ENCODE data around the gene CERS1.

CERS1 gene

DNA sequence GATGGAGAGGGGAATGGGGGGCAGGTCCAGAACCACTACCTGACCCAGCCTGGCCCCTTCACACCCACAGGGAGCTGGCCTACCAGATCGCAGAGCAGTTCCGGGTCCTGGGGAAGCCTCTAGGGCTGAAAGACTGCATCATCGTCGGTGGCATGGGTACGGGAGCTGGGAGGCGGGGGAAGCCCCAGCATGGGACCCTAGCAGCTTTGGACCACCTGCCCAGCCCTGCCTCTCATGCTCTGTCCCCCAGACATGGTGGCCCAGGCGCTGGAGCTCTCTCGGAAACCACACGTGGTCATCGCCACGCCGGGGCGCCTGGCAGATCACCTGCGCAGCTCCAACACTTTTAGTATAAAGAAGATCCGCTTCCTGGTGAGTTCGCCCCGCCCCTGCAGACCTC is 25.6 kb upstream of the CERS1 start:
- Histone ChIP-seq H3K4me2 (ENCODE audit: insufficient read depth, low read length) (peak overlapping the region; percentile 70; the same call in 1 of the 2 replicates), H3K4me1 (ENCODE audit: insufficient read depth, low read length) (peaks cover 36% of the 10 kb centered on the region), H3K9me3 (ENCODE audit: insufficient read depth, low read length, severe bottlenecking) (no peaks in the 10 kb centered on the region), H3K9ac (ENCODE audit: low read depth, low read length) (no peak overlapping the region), H3K4me3 (ENCODE audit: low read depth in 1 of 2, low read length in 2 of 2) (peak overlapping the region in 1 of 2 experiments; percentile 15; a peak in 1 of 4 replicates), H4K20me1 (ENCODE audit: insufficient read depth, low read length) (peaks cover 14% of the 10 kb centered on the region; the same call in 1 of the 2 replicates), H2AFZ (ENCODE audit: low read depth, low read length) (no peak overlapping the region), H3K79me2 (ENCODE audit: insufficient read depth, low read length) (peaks cover 45% of the 10 kb centered on the region), H3K27ac (ENCODE audit: low read length) (no peak overlapping the region), H3K36me3 (ENCODE audit: insufficient read depth, low read length) (peaks cover 45% of the 10 kb centered on the region), H3K27me3 (ENCODE audit: insufficient read depth, low read length, poor library complexity) (no peaks in the 10 kb centered on the region)
- ATAC-seq (ENCODE audit: insufficient read depth, low read depth) (no peak), DNase-seq (no peak)
- TF ChIP-seq EZH2 (IDR thresholded peaks at IDR 0.05; ENCODE audit: borderline replicate concordance, low read depth, low read length, severe bottlenecking): no peak
- TF ChIP-seq, protein P1, sequence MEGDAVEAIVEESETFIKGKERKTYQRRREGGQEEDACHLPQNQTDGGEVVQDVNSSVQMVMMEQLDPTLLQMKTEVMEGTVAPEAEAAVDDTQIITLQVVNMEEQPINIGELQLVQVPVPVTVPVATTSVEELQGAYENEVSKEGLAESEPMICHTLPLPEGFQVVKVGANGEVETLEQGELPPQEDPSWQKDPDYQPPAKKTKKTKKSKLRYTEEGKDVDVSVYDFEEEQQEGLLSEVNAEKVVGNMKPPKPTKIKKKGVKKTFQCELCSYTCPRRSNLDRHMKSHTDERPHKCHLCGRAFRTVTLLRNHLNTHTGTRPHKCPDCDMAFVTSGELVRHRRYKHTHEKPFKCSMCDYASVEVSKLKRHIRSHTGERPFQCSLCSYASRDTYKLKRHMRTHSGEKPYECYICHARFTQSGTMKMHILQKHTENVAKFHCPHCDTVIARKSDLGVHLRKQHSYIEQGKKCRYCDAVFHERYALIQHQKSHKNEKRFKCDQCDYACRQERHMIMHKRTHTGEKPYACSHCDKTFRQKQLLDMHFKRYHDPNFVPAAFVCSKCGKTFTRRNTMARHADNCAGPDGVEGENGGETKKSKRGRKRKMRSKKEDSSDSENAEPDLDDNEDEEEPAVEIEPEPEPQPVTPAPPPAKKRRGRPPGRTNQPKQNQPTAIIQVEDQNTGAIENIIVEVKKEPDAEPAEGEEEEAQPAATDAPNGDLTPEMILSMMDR (IDR thresholded peaks at IDR 0.05; ENCODE audit: borderline replicate concordance, extremely low read depth, low read length, poor library complexity, severe bottlenecking): no peak

DNA sequence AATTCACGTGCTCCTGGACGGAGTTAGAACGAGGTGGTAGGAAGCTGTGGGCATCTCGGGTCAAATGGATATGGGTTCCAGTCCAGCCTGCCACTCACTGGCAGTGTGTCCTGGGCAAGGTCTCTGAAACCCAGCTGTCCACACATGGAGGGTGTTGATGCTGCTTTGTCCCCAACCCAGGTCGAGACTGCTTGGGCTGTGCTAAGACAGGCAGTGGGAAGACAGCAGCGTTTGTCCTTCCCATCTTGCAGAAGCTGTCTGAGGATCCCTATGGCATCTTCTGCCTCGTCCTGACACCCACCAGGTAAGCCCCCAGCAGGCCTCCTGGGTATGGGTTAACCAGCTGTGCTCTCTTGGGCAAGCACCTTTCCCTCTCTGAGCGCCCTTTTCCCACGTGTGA is 24.4 kb upstream of the CERS1 start:
- no peak for TF ChIP-seq EZH2 (IDR thresholded peaks at IDR 0.05; ENCODE audit: borderline replicate concordance, low read depth, low read length, severe bottlenecking)
- TF ChIP-seq, protein P1 (IDR thresholded peaks at IDR 0.05; ENCODE audit: borderline replicate concordance, extremely low read depth, low read length, poor library complexity, severe bottlenecking): no peak
- DNase-seq (no peak), ATAC-seq (ENCODE audit: insufficient read depth, low read depth) (no peak)
- Histone ChIP-seq H3K79me2 (ENCODE audit: insufficient read depth, low read length) (peaks cover 57% of the 10 kb centered on the region), H3K4me1 (ENCODE audit: insufficient read depth, low read length) (peaks cover 40% of the 10 kb centered on the region), H3K4me3 (ENCODE audit: low read depth in 1 of 2, low read length in 2 of 2) (peak overlapping the region; percentile 78 to 87; a peak in 3 of 4 replicates), H3K9me3 (ENCODE audit: insufficient read depth, low read length, severe bottlenecking) (no peaks in the 10 kb centered on the region), H2AFZ (ENCODE audit: low read depth, low read length) (no peak overlapping the region), H3K27ac (ENCODE audit: low read length) (peak overlapping the region; percentile 70), H3K36me3 (ENCODE audit: insufficient read depth, low read length) (peaks cover 39% of the 10 kb centered on the region), H3K27me3 (ENCODE audit: insufficient read depth, low read length, poor library complexity) (no peaks in the 10 kb centered on the region), H3K4me2 (ENCODE audit: insufficient read depth, low read length) (peak overlapping the region; percentile 70), H3K9ac (ENCODE audit: low read depth, low read length) (peak overlapping the region; percentile 65), H4K20me1 (ENCODE audit: insufficient read depth, low read length) (peaks cover 18% of the 10 kb centered on the region; the same call in 1 of the 2 replicates)

DNA sequence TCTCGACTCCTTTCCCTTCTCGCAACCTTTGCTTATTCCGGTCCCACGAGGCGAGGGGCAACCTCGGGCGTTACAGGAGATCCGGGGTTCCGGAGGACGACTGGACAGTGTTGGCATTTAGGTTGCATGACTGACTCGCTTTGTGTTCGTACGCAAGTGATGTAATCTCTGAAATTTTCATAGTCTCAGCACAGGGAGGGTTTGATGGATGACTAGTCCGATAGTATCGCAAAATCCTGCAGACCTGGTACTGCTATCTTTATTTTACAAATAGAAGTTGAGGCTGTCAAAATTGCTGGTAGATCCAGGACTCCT is 23.9 kb upstream of the CERS1 start:
- Histone ChIP-seq H2AFZ (ENCODE audit: low read depth, low read length) (peak overlapping the region; percentile 76), H4K20me1 (ENCODE audit: insufficient read depth, low read length) (peaks cover 24% of the 10 kb centered on the region; the same call in 1 of the 2 replicates), H3K36me3 (ENCODE audit: insufficient read depth, low read length) (peaks cover 43% of the 10 kb centered on the region), H3K79me2 (ENCODE audit: insufficient read depth, low read length) (peaks cover 62% of the 10 kb centered on the region), H3K4me3 (ENCODE audit: low read depth in 1 of 2, low read length in 2 of 2) (peak overlapping the region; percentile 78 to 87), H3K4me1 (ENCODE audit: insufficient read depth, low read length) (peaks cover 44% of the 10 kb centered on the region), H3K27me3 (ENCODE audit: insufficient read depth, low read length, poor library complexity) (no peaks in the 10 kb centered on the region), H3K27ac (ENCODE audit: low read length) (peak overlapping the region; percentile 70), H3K9ac (ENCODE audit: low read depth, low read length) (peak overlapping the region; percentile 65), H3K4me2 (ENCODE audit: insufficient read depth, low read length) (peak overlapping the region; percentile 70), H3K9me3 (ENCODE audit: insufficient read depth, low read length, severe bottlenecking) (no peaks in the 10 kb centered on the region)
- ATAC-seq (ENCODE audit: insufficient read depth, low read depth) (no peak), DNase-seq (no peak)
- TF ChIP-seq EZH2 (IDR thresholded peaks at IDR 0.05; ENCODE audit: borderline replicate concordance, low read depth, low read length, severe bottlenecking): no peak
- TF ChIP-seq, protein P1 (IDR thresholded peaks at IDR 0.05; ENCODE audit: borderline replicate concordance, extremely low read depth, low read length, poor library complexity, severe bottlenecking): no peak

Data from DND-41 (cell line).